NCI-H748 (cell line): ENCODE results near the gene GPR143.

Experiments
- DNase-seq: peaks from one replicate; lab custom pipeline; 2025; ENCODE audit not compliant: unreplicated experiment; lab: John Stamatoyannopoulos, UW

GPR143 gene

DNA sequence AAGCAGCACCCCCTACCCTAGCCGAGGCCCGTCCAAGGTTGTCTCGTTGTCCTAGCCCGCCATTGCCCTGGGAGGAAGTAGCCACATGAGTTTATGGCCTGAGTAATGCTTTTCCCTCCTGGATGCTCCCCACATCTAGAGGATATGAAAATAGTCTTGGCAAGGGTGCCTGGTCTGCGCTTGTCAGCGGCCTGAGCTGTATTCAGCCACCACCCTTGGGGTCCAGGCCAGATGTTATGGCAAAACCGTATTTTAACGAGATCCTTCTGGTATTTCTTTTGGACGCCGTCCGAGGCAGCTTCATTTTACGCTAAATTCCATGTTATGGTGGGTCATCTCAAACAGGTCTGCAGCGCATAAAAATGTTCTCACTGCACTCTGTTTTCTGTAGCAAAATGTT, 89.3 kb downstream of the GPR143 start:
- no peak for DNase-seq
